Astrocyte of the cerebellum (primary cell): Measurements from ENCODE around the gene APBA3.

ENCODE experiments used
- DNase-seq: peaks from one replicate; pipeline ENCODE4 v3.0.0-alpha.2; 2011; ENCODE audit warnings: low read depth
- H3K4me3 ChIP-seq: 2 replicates; pipeline ENCODE4 v1.5.1; 2011; ENCODE audit warnings: mild to moderate bottlenecking, low read depth, low read length, moderate library complexity
- in situ Hi-C: cut with HindIII; loops from 2 replicates; pipeline ENCODE4 v1.10.0; 2017; ENCODE audit warnings: low sequenced_read_pairs
- TF ChIP-seq, protein P1 (sequence below): IDR thresholded peaks from 2 replicates; pipeline ENCODE4 v1.5.1; 2012; ENCODE audit warnings: low read length, low read depth, moderate library complexity, mild to moderate bottlenecking; ENCODE audit errors: missing control alignments

Gene APBA3, protein sequence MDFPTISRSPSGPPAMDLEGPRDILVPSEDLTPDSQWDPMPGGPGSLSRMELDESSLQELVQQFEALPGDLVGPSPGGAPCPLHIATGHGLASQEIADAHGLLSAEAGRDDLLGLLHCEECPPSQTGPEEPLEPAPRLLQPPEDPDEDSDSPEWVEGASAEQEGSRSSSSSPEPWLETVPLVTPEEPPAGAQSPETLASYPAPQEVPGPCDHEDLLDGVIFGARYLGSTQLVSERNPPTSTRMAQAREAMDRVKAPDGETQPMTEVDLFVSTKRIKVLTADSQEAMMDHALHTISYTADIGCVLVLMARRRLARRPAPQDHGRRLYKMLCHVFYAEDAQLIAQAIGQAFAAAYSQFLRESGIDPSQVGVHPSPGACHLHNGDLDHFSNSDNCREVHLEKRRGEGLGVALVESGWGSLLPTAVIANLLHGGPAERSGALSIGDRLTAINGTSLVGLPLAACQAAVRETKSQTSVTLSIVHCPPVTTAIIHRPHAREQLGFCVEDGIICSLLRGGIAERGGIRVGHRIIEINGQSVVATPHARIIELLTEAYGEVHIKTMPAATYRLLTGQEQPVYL

DNA sequence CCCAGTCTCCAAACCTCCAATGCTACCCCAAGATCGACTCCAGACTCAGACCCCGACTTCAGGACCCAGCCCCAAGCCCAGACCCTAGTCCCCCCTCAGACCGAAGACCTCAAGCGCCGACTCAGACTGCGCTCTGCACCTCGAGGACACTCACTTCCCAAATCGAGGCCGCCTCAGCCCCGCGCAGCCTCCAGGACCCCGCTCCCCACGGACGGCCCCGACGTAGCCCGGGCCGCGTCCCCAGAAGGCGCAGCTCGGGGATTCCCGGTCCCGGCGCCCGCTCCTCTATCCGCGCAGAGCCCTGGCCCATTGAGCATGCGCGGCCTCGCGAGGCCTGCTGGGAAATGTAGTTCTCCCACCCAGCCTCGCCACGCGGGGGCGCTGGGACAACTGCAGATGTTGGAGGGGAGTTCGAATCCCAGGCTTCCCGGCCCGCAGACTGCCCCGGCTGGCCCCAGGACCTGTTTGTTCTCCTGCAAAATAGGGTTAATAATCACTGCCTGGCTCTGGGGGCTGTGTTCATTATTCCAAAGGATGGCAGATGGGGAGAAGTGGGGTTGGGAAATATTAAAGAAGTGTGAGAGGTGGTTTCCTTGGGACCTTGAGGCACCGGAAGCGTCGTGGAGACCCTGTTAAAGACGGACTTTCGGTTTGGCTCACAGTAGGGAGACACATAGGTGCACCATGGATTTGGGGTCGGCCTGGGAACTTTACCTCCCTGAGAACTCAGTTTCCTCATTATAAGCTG, at the start of gene APBA3:
APBA3 (minus strand) TSS at position 311 of the 748 bp plus-strand sequence. CDS start 1,428 bp downstream, outside the sequence.
- TF ChIP-seq, protein P1, sequence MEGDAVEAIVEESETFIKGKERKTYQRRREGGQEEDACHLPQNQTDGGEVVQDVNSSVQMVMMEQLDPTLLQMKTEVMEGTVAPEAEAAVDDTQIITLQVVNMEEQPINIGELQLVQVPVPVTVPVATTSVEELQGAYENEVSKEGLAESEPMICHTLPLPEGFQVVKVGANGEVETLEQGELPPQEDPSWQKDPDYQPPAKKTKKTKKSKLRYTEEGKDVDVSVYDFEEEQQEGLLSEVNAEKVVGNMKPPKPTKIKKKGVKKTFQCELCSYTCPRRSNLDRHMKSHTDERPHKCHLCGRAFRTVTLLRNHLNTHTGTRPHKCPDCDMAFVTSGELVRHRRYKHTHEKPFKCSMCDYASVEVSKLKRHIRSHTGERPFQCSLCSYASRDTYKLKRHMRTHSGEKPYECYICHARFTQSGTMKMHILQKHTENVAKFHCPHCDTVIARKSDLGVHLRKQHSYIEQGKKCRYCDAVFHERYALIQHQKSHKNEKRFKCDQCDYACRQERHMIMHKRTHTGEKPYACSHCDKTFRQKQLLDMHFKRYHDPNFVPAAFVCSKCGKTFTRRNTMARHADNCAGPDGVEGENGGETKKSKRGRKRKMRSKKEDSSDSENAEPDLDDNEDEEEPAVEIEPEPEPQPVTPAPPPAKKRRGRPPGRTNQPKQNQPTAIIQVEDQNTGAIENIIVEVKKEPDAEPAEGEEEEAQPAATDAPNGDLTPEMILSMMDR: peak; percentile 68

DNA sequence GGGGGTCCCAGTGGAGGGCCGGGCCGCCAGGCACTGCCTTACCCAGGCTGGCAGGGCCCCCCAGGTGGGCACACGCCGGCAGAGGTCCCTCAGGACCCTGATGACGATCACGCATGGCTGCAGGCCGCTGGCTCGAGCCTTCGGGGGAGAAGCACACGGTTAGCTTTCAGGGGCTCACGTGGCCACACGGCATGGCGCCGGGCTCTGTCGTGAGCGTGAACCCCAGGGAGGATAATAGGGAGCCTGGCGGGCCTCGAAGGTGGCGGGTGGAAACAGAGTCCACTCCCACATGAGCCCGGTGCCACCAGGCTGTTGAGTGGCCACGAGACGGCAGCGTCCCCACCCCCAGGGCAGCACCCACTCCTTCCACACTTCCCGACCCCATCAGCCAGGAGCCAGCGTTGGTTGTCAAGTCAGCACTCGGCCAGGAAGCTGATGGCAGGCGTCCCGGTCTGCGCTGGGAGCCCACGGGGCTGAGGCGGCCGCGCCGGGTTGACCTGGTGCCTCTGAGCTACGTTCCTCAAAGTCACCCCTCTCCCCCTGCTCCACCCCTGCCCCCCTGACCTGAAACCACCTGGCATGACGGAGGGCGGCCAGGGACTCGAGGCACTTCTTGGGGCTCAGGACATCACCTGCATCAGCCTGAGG, 49.3 kb upstream of the APBA3 start:
- in situ Hi-C loops: no loop called here
- TF ChIP-seq, protein P1: no peak
- DNase-seq: no peak
- no peak overlapping the region for H3K4me3 ChIP-seq

More for the DNA sequence above, at the start of gene APBA3:
- in situ Hi-C loops: no loop called here
- peak within 1 kb of the TSS; percentile 83 for H3K4me3 ChIP-seq
- DNase-seq: peak; percentile 67

DNA sequence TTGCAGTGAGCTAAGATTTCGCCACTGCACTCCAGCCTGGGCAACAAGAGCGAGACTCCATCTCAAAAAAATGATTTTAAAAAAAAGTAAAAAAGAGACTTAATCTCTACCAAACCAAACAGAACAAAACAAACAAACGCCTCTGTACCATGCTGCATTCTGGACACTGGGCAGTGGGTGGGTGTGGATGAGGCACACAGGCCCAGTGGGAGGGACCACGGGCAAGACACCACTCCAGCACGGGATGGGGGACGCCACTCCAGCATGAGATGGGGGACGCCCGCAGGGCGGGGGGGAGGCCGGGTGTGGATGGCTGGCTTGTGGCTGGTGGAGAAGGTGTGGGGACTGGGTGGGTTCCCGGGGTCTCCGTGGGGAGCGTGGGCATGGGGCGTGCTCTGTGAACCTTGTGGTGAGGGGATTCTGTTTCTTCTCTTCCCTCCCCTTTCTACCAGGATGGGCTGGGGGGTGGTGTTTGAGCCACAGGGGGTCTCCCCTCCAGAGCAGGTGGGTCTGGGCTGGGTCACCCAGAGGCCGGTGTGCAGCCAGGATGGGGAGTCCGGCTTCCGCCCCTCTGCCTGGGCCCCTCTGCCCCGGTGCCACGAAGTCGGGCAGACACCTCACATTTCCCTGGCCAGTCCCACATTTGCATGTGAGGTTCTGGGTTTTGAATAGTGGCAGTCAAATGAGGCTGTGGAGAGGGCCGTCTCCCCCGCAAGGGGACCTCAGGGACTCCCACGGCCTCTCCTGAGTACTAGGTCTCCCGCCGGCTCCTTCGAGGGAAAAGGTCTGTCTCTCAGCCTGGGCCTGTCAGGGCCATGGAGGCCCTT, 48.6 kb upstream of the APBA3 start:
- TF ChIP-seq, protein P1: no peak
- DNase-seq: no peak
- in situ Hi-C loops: no loop called here
- no peak overlapping the region for H3K4me3 ChIP-seq

DNA sequence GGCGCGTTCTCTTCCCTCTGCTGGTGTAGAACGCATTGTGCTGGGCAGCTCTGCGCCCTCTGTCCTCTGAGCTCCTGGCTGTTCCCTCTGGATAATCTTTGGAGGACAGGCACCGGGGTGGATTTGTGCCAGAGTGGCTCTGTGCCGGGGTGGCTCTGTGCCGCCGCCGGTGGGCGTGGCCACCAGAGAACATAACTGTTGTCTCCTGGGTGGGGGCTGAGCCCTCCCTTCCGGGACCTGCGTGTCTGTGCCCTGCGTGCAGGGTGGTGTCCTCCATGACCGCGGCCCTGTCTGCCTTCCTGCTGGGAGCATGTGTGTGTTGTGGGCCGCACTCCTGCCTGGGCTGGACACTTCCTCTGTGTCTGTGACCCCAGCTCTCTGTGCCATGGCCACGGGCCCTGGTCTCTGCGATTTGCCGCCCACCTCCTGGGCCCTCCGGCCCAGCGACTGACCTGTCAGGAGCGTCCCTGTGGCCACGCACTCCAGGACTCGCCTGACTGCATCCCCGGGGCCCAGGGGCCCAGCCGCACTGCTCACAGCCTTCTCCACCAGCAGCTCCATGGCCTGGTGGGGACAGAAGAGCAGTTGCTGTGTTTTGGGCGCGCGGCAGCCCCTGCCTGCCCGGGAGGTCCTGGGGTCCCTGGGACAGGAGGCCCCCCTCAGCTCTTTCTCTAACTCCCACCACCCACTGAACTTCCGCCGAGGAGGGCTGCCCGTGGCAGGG, 47.1 kb upstream of the APBA3 start:
- TF ChIP-seq, protein P1: no peak
- in situ Hi-C loops: no loop called here
- H3K4me3 ChIP-seq: no peak overlapping the region
- DNase-seq: no peak

DNA sequence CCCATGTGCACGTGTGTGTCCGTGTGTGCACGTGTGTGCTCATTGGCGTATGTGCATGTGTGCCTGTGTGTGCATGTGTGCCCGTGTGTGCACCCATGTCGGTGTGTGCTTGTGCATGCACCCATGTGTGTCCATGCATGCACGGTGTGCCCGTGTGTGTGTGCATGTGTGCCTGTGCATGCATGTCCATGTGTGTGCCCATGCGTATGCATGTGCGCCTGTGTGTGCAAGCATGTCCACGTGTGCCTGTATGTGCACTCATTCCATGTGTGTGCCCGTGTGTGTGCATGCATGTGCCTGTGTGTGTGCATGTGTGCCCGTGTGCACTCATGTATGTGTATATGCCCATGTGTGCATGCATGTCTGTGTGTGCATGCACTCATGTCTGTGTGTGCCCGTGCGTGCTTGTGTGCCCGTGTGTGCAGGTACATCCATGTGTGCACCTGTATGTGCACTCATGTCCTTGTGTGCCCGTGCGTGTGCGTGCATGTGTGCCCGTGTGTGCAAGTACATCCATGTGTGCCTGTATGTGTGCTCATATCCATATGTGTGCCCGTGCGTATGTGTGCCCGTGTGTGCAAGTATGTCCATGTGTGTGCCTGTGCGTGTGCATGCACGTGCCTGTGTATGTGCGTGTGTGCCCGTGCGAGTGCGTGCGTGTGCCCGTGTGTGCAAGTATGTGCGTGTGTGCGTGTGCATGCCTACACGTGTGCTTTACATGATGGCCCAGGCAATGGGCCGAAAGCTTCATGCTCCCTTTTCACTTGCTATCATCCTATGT, 46.3 kb upstream of the APBA3 start:
- TF ChIP-seq, protein P1: no peak
- DNase-seq: no peak
- in situ Hi-C loops: no loop called here
- H3K4me3 ChIP-seq: no peak overlapping the region
